SK-N-SH (cell line): ENCODE measurements around the gene COL9A3. TPM values are rescaled to one million over a fixed set of nuclear protein-coding genes. Genes with fewer than 3 reads are reported as not detected.

Experiments used
- CTCF ChIA-PET: fragments of 300-600, 350-600 bp; formaldehyde crosslinking; extraction: SDS; loops from one replicate; lab custom pipeline; 2021; lab: Yijun Ruan, JAX
- POLR2A ChIA-PET: fragments of 350-600 bp; sonication (Branson Sonifier 250); formaldehyde crosslinking; extraction: SDS; loops from one replicate; lab custom pipeline; 2020; ENCODE audit warnings: antibody characterized with exemption, inconsistent platforms; lab: Yijun Ruan, JAX
- DNase-seq: peaks from one replicate; pipeline ENCODE4 v3.0.0; 2012
- H2AFZ ChIP-seq: fragments of 200-600 bp; sonication (generic); 2 replicates; pipeline ENCODE4 v1.8.1; 2016; ENCODE audit warnings: antibody characterized with exemption, mild to moderate bottlenecking, low read depth
- H3F3A ChIP-seq: fragments of 200-600 bp; sonication (generic); replicated peaks from 2 replicates; pipeline ENCODE3; 2016; ENCODE audit warnings: antibody characterized with exemption, mild to moderate bottlenecking; ENCODE audit not compliant: insufficient read depth
- H3K27ac ChIP-seq, 2 experiments: fragments of 200-500 bp in 1 of 2; fragments of 200-600 bp in 1 of 2; sonication (Bioruptor generic) in 1 of 2; sonication (generic), shearing (Covaris generic) in 1 of 2; 2 replicates each; pipeline versions ENCODE4 v1.5.1 to v1.6.1; 2014 to 2016; ENCODE audit warnings: low read depth in 2 of 2, inconsistent platforms in 1 of 2, low read length in 1 of 2, mild to moderate bottlenecking in 1 of 2, mixed read lengths in 1 of 2
- H3K27me3 ChIP-seq: fragments of 200-600 bp; sonication (generic), shearing (Covaris generic); 2 replicates; pipeline ENCODE4 v1.6.1; 2016; ENCODE audit warnings: mixed run types; ENCODE audit not compliant: insufficient read depth
- H3K36me3 ChIP-seq, 2 experiments: fragments of 200-500 bp in 1 of 2; fragments of 200-600 bp in 1 of 2; sonication (Bioruptor generic) in 1 of 2; sonication (generic) in 1 of 2; replicated peaks in 1 of 2; 2 replicates each; pipeline versions ENCODE3 to v1.5.1; 2014 to 2016; ENCODE audit warnings: low read length in 1 of 2, mild to moderate bottlenecking in 1 of 2; ENCODE audit not compliant: insufficient read depth in 2 of 2, control insufficient read depth in 1 of 2
- H3K4me1 ChIP-seq, 2 experiments: fragments of 200-500 bp in 1 of 2; fragments of 200-600 bp in 1 of 2; sonication (Bioruptor generic) in 1 of 2; sonication (generic), shearing (Covaris generic) in 1 of 2; 2 replicates each; pipeline versions ENCODE4 v1.5.1 to v1.6.1; 2014 to 2016; ENCODE audit warnings: low read depth in 1 of 2, low read length in 1 of 2, mixed run types in 1 of 2; ENCODE audit not compliant: insufficient read depth in 2 of 2, control insufficient read depth in 1 of 2
- H3K4me2 ChIP-seq: fragments of 200-600 bp; sonication (generic), shearing (Covaris generic); 2 replicates; pipeline ENCODE4 v1.6.1; 2017; ENCODE audit warnings: mixed run types
- H3K4me3 ChIP-seq, 2 experiments: fragments of 200-500 bp in 1 of 2; fragments of 200-600 bp in 1 of 2; sonication (Bioruptor generic) in 1 of 2; sonication (generic), shearing (Covaris generic) in 1 of 2; 2 replicates each; pipeline versions ENCODE4 v1.5.1 to v1.8.1; 2014 to 2016; ENCODE audit warnings: low read depth in 2 of 2, inconsistent platforms in 1 of 2, low read length in 1 of 2, mild to moderate bottlenecking in 1 of 2, mixed read lengths in 1 of 2, moderate library complexity in 1 of 2
- H3K79me2 ChIP-seq: fragments of 200-600 bp; sonication (generic); 2 replicates; pipeline ENCODE4 v1.8.1; 2017; ENCODE audit warnings: mild to moderate bottlenecking; ENCODE audit not compliant: insufficient read depth
- H3K9ac ChIP-seq: fragments of 200-600 bp; sonication (generic); 2 replicates; pipeline ENCODE4 v1.6.1; 2017; ENCODE audit warnings: mixed run types
- H3K9me2 ChIP-seq: fragments of 200-600 bp; sonication (generic); 2 replicates; pipeline ENCODE4 v1.6.1; 2017; ENCODE audit warnings: mixed run types
- H3K9me3 ChIP-seq: fragments of 200-600 bp; sonication (generic); 2 replicates; pipeline ENCODE4 v1.6.1; 2017; ENCODE audit warnings: mixed run types, mild to moderate bottlenecking, moderate library complexity
- H4K20me1 ChIP-seq: fragments of 200-600 bp; sonication (generic); 2 replicates; pipeline ENCODE4 v1.6.1; 2017; ENCODE audit warnings: mild to moderate bottlenecking, mixed run types; ENCODE audit not compliant: insufficient read depth
- CHD2 ChIP-seq: fragments of 150-350 bp; IDR thresholded peaks from 2 replicates; pipeline ENCODE4 v1.6.1; 2018; ENCODE audit warnings: low read length; ENCODE audit not compliant: partially characterized antibody
- ELF1 ChIP-seq: IDR thresholded peaks from 2 replicates; pipeline ENCODE4 v1.4.0; 2012
- EP300 ChIP-seq, 2 experiments: IDR thresholded peaks; 2 replicates each; pipeline versions ENCODE4 v1.4.0 to v1.6.1; 2012; ENCODE audit warnings: borderline replicate concordance in 1 of 2, low read depth in 1 of 2, low read length in 1 of 2
- EZH2phosphoT487 ChIP-seq: fragments of 200-600 bp; sonication (generic); IDR thresholded peaks from 2 replicates; pipeline ENCODE4 v1.6.1; 2017; ENCODE audit warnings: low read depth, mixed run types, mild to moderate bottlenecking, antibody characterized with exemption, moderate library complexity, borderline replicate concordance
- FOSL2 ChIP-seq: IDR thresholded peaks from 2 replicates; pipeline ENCODE4 v1.4.0; 2012; ENCODE audit warnings: low read depth, mild to moderate bottlenecking, moderate library complexity, borderline replicate concordance
- GABPA ChIP-seq: IDR thresholded peaks from 2 replicates; pipeline ENCODE4 v1.4.0; 2012; ENCODE audit warnings: low read depth, mild to moderate bottlenecking
- GATA2 ChIP-seq: sonication (generic); formaldehyde crosslinking; IDR thresholded peaks from 2 replicates; pipeline ENCODE4 v1.5.0; 2020; ENCODE audit warnings: mild to moderate bottlenecking, missing genetic modification reagents
- JUND ChIP-seq: IDR thresholded peaks from 2 replicates; pipeline ENCODE4 v1.4.0; 2012
- MXI1 ChIP-seq: IDR thresholded peaks from 2 replicates; pipeline ENCODE4 v1.6.1; 2012; ENCODE audit warnings: mild to moderate bottlenecking, low read depth, low read length, improper control_type of control experiment
- POLR2AphosphoS5 ChIP-seq: IDR thresholded peaks from 2 replicates; pipeline ENCODE4 v1.6.1; 2012; ENCODE audit warnings: low read depth, low read length
- RFX5 ChIP-seq: IDR thresholded peaks from 2 replicates; pipeline ENCODE4 v1.6.1; 2012; ENCODE audit warnings: mild to moderate bottlenecking, improper control_type of control experiment, low read length
- SIN3A ChIP-seq: IDR thresholded peaks from 2 replicates; pipeline ENCODE4 v1.6.1; 2012; ENCODE audit warnings: low read depth, mild to moderate bottlenecking, low read length, moderate library complexity, borderline replicate concordance
- TEAD4 ChIP-seq: IDR thresholded peaks from 2 replicates; pipeline ENCODE4 v1.4.0; 2012; ENCODE audit warnings: mild to moderate bottlenecking, borderline replicate concordance; ENCODE audit not compliant: insufficient read depth
- YY1 ChIP-seq: IDR thresholded peaks from 2 replicates; pipeline ENCODE4 v1.4.0; 2012; ENCODE audit warnings: low read depth, mild to moderate bottlenecking
- WGBS: methylation state at CpG from one replicate; pipeline ENCODE4 v1.1.6; 2017; ENCODE audit warnings: low lambda C conversion rate; 5-methylcytosine and 5-hydroxymethylcytosine counted together
- polyA plus RNA-seq, 3 experiments: library from polyadenylated mRNA; depleted of rRNA; stranded (reverse); fragments of >200 nt; gene quantifications; 2 replicates each; pipeline ENCODE4 v1.2.3, GENCODE V29; 2012
- TF ChIP-seq, protein P1 (sequence below): fragments of 150-350 bp; IDR thresholded peaks from 2 replicates; pipeline ENCODE4 v1.6.1; 2016; ENCODE audit warnings: mild to moderate bottlenecking, low read depth, low read length
- TF ChIP-seq, protein P2 (sequence below): IDR thresholded peaks from 2 replicates; pipeline ENCODE4 v1.4.0; 2012; ENCODE audit warnings: low read depth
- TF ChIP-seq, protein P3 (sequence below): fragments of 150-350 bp; IDR thresholded peaks from 2 replicates; pipeline ENCODE4 v1.6.1; 2017; ENCODE audit warnings: antibody characterized with exemption, low read length, low read depth, borderline replicate concordance
- TF ChIP-seq, protein P4 (sequence below): IDR thresholded peaks from 2 replicates; pipeline ENCODE4 v1.4.0; 2012; ENCODE audit warnings: low read depth, borderline replicate concordance
- TF ChIP-seq, protein P5 (sequence below): IDR thresholded peaks from 2 replicates; pipeline ENCODE4; 2012

The COL9A3 gene
- polyA plus RNA-seq, 1 of the 3 experiments (the other 2 are of a cell fraction), result 2.5 TPM

DNA sequence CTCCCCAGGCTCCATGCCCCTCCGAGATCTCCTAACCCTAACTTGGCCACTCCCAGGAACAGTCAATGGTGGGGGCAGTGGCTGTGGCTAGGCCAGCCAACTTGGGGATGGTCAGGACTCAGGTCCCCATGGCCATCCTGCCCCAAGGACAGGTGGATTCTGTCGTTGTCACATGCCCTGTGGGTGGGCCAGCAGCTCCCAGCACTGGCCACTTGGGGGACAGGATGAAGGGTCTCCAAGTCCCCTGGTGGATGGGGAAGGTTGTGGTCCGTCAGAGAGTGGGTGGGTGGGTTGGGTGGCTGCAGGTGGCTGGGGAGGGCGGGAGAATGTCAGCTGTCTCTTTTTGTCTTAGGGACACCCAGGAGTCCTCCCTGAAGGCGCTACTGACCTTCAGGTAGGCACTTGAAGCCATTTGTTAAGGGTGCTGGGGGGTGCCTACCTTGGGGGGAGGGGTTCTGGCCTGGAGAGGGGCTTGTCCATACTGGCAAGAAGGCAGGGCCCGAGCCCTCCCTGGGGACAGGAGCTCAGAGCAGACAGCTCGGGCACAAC is 5.5 kb downstream of the COL9A3 start:
- H2AFZ ChIP-seq, result no peak overlapping the region
- WGBS, result 70% methylated on average over 5 of the region's 7 CpGs
- ChIA-PET CTCF (interaction anchor here (0.6 to 2.6 kb wide), 40 partner anchors 9 to 412 kb away, joined by 3 to 40 read pairs (median 4); partner anchors contain the start of genes BHLHE23, DIDO1 and MRGBP), POLR2A (interaction anchor here (1.0 to 1.2 kb wide), 2 partner anchors 28 to 53 kb away, joined by 3 read pairs; no protein-coding TSS in a partner anchor)
- no peaks in the 10 kb centered on the region for H3K9me3 ChIP-seq
- H3K4me2 ChIP-seq, result no peak overlapping the region
- peak; percentile 55 for DNase-seq
- H3K9ac ChIP-seq, result no peak overlapping the region
- no peaks in the 10 kb centered on the region for H3K79me2 ChIP-seq
- no peaks in the 10 kb centered on the region for H3K9me2 ChIP-seq
- H3K4me1 ChIP-seq, result peaks cover 19 to 65% of the 10 kb centered on the region in 2 experiments; a peak in 3 of 4 replicates
- H3K4me3 ChIP-seq, result no peak overlapping the region
- TF ChIP-seq, protein P1, sequence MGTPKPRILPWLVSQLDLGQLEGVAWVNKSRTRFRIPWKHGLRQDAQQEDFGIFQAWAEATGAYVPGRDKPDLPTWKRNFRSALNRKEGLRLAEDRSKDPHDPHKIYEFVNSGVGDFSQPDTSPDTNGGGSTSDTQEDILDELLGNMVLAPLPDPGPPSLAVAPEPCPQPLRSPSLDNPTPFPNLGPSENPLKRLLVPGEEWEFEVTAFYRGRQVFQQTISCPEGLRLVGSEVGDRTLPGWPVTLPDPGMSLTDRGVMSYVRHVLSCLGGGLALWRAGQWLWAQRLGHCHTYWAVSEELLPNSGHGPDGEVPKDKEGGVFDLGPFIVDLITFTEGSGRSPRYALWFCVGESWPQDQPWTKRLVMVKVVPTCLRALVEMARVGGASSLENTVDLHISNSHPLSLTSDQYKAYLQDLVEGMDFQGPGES, result no peak
- TF ChIP-seq, protein P2, sequence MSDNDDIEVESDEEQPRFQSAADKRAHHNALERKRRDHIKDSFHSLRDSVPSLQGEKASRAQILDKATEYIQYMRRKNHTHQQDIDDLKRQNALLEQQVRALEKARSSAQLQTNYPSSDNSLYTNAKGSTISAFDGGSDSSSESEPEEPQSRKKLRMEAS, result no peak
- TF ChIP-seq, protein P3, sequence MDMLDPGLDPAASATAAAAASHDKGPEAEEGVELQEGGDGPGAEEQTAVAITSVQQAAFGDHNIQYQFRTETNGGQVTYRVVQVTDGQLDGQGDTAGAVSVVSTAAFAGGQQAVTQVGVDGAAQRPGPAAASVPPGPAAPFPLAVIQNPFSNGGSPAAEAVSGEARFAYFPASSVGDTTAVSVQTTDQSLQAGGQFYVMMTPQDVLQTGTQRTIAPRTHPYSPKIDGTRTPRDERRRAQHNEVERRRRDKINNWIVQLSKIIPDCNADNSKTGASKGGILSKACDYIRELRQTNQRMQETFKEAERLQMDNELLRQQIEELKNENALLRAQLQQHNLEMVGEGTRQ, result no peak
- TF ChIP-seq EP300 (IDR thresholded peaks at IDR 0.05; ENCODE audit: borderline replicate concordance in 1 of 2, low read depth in 1 of 2, low read length in 1 of 2) (no peak), JUND (no peak), CHD2 (no peak), SIN3A (no peak), TEAD4 (no peak), YY1 (no peak), FOSL2 (no peak), MXI1 (no peak), GATA2 (CRISPR knock-in tag) (no peak), EZH2phosphoT487 (no peak), GABPA (no peak), ELF1 (no peak), POLR2AphosphoS5 (no peak), RFX5 (no peak)
- TF ChIP-seq, protein P4, sequence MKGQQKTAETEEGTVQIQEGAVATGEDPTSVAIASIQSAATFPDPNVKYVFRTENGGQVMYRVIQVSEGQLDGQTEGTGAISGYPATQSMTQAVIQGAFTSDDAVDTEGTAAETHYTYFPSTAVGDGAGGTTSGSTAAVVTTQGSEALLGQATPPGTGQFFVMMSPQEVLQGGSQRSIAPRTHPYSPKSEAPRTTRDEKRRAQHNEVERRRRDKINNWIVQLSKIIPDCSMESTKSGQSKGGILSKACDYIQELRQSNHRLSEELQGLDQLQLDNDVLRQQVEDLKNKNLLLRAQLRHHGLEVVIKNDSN, result no peak
- TF ChIP-seq, protein P5, sequence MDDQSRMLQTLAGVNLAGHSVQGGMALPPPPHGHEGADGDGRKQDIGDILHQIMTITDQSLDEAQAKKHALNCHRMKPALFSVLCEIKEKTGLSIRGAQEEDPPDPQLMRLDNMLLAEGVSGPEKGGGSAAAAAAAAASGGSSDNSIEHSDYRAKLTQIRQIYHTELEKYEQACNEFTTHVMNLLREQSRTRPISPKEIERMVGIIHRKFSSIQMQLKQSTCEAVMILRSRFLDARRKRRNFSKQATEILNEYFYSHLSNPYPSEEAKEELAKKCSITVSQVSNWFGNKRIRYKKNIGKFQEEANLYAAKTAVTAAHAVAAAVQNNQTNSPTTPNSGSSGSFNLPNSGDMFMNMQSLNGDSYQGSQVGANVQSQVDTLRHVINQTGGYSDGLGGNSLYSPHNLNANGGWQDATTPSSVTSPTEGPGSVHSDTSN, result no peak
- H3K27ac ChIP-seq, result peak overlapping the region in 1 of 2 experiments; percentile 56; a peak in 1 of 4 replicates
- no peaks in the 10 kb centered on the region for H3K27me3 ChIP-seq
- no peaks in the 10 kb centered on the region for H4K20me1 ChIP-seq
- H3K36me3 ChIP-seq, result no peaks in the 10 kb centered on the region
- peaks cover 8% of the 10 kb centered on the region for H3F3A ChIP-seq
